SU-DHL-6 (cell line): ENCODE results near the gene HDAC5.
"Not testable (repeated sequence)": the region's sequence is repeated elsewhere in the genome, so short reads cannot be mapped to it uniquely, and the experiment has no call there.

ENCODE experiments used
- CTCF ChIP-seq: fragments of 200-600 bp; sonication (generic); IDR thresholded peaks from one replicate; pipeline ENCODE4 v1.5.1; 2017; ENCODE audit warnings: antibody characterized with exemption, mild to moderate bottlenecking, low read length, moderate library complexity; ENCODE audit not compliant: insufficient read depth, poor library complexity, severe bottlenecking
- EZH2phosphoT487 ChIP-seq: fragments of 200-600 bp; sonication (generic), shearing (Covaris generic); conservative IDR thresholded peaks from 2 replicates; pipeline ENCODE4 v1.6.1; 2018; ENCODE audit warnings: mild to moderate bottlenecking, antibody characterized with exemption, low read length, moderate library complexity, mixed read lengths

GRCh38 chr17:44131372-44131771, 7.9 kb upstream of the HDAC5 start:
- not testable (repeated sequence) for TF ChIP-seq CTCF, EZH2phosphoT487
